Lower leg skin (tissue), 3 donors: ENCODE data around the gene AVPI1.
"Not testable (repeated sequence)": the region's sequence is repeated elsewhere in the genome, so short reads cannot be mapped to it uniquely, and the experiment has no call there.

ENCODE experiments used
- CTCF ChIP-seq, 3 donors: fragments of 450-650 bp; IDR thresholded peaks; one replicate each; pipeline ENCODE4 v1.5.1; 2016; ENCODE audit warnings: antibody characterized with exemption in 3 of 3, mild to moderate bottlenecking in 3 of 3, moderate library complexity in 2 of 3
- POLR2A ChIP-seq, 2 donors: fragments of 450-650 bp; IDR thresholded peaks; one replicate each; pipeline ENCODE4 v1.6.1; 2016 to 2017; ENCODE audit warnings: antibody characterized with exemption in 2 of 2, mild to moderate bottlenecking in 1 of 2, moderate library complexity in 1 of 2

GRCh38 chr10:97642471-97643159 is 44.4 kb downstream of the AVPI1 start:
- not testable (repeated sequence) for TF ChIP-seq CTCF, POLR2A (IDR thresholded peaks at IDR 0.05)
